ENCODE measurements around the gene BAZ2B.

- TF ChIP-seq, protein P1, sequence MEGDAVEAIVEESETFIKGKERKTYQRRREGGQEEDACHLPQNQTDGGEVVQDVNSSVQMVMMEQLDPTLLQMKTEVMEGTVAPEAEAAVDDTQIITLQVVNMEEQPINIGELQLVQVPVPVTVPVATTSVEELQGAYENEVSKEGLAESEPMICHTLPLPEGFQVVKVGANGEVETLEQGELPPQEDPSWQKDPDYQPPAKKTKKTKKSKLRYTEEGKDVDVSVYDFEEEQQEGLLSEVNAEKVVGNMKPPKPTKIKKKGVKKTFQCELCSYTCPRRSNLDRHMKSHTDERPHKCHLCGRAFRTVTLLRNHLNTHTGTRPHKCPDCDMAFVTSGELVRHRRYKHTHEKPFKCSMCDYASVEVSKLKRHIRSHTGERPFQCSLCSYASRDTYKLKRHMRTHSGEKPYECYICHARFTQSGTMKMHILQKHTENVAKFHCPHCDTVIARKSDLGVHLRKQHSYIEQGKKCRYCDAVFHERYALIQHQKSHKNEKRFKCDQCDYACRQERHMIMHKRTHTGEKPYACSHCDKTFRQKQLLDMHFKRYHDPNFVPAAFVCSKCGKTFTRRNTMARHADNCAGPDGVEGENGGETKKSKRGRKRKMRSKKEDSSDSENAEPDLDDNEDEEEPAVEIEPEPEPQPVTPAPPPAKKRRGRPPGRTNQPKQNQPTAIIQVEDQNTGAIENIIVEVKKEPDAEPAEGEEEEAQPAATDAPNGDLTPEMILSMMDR (IDR thresholded peaks at IDR 0.05): no peak
- no peak for TF ChIP-seq POLR2A (IDR thresholded peaks at IDR 0.05)
Observed at GRCh38 chr2:159462961-159463360, 153.4 kb downstream of the BAZ2B start.
